Astrocyte (in vitro differentiated cells and primary cell): ENCODE data around the gene TM4SF20.

Source experiments
- CTCF ChIP-seq: IDR thresholded peaks from 2 replicates; pipeline ENCODE4 v1.5.1; 2011; ENCODE audit warnings: low read depth, mild to moderate bottlenecking, inconsistent platforms, low read length, moderate library complexity; ENCODE audit not compliant: insufficient read depth
- EZH2 ChIP-seq: IDR thresholded peaks from 2 replicates; pipeline ENCODE4 v1.6.1; 2012; ENCODE audit warnings: mild to moderate bottlenecking, low read length, inconsistent platforms; ENCODE audit not compliant: insufficient read depth

GRCh38 chr2:227404585-227405271 lies 25.6 kb upstream of the TM4SF20 start:
- TF ChIP-seq CTCF (no peak), EZH2 (no peak)
